H54 (cell line): ENCODE results near the gene SDHB.

ENCODE experiments used
- DNase-seq: peaks from one replicate; pipeline ENCODE4 v3.0.0; 2011; ENCODE audit warnings: low spot score, mixed read lengths; ENCODE audit not compliant: insufficient read length
- FAIRE-seq: peaks from 3 replicates; lab custom pipeline; 2011; peaks lifted over from hg19 to GRCh38; lab: Jason Lieb, UNC
- POLR2A ChIP-seq: IDR thresholded peaks from 2 replicates; pipeline ENCODE4 v1.6.1; 2011; ENCODE audit warnings: low read depth, mild to moderate bottlenecking, low read length

The SDHB gene

DNA sequence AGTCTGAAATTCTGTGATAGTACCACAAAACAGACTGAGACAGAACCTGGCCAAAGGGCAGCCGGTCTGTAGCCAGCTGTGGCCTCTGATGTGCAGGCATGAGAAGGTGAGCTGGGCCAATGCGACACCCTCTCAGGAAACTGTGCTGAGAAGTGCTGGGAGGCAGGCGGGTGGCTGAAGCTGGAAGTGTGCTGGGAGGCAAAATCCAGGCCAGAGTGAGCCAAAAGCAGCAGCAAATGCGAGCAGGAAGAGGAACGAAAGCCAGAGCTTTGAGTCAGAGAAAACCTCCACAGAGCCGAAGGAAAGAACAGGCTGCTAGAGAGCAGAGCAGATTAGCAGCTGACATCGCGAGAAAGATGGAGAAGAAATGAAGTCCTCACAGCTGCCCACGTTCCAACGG, 31.9 kb downstream of the SDHB start:
- FAIRE-seq (no peak), DNase-seq (no peak)
- no peak for TF ChIP-seq POLR2A

DNA sequence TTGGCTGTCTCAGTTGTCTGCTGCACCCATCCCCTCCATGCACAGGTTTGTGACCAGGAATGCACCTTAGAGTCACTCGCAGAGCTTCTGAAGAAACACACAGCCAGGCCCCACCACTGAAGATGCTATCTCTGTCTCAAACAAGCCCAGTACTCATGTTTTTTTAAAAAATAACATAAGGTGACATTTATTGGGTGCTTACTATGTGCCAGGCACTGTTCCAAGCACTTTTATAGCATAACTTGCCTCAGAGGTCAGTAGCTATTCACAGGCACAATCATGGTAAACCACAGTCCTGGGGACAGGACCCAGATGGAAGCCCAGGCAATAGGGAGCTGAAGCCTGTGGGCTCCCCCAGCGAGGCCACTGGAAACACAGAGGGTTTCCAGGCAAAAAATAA, 33.3 kb downstream of the SDHB start:
- FAIRE-seq, result no peak
- no peak for DNase-seq
- no peak for TF ChIP-seq POLR2A

- DNase-seq (no peak), FAIRE-seq (no peak)
- TF ChIP-seq POLR2A, result no peak
These were observed 35.0 kb downstream of the SDHB start for GRCh38 chr1:17018849-17019248.

DNA sequence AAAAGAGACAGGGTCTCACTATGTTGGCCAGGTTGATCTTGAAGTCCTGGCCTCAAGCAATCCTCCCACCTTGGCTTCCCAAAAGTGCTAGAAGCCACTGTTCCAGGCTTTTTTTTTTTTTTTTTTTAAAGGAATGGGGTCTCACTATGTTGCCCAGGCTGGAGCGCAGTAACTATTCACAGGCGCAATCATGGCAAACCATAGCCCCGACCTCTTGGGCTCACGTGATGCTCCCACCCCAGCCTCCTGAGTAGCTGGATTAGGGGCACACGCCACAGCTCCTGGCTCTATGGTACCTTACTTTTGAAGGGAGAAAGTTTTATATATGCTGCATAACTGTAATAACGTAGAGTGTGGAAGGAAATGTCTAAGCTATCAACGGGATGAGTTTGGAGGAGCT, 36.4 kb downstream of the SDHB start:
- FAIRE-seq (no peak), DNase-seq (no peak)
- TF ChIP-seq POLR2A, result no peak

- DNase-seq, result no peak
- no peak for TF ChIP-seq POLR2A
- FAIRE-seq, result peak; percentile 60
These were observed 37.5 kb downstream of the SDHB start for GRCh38 chr1:17016317-17016661.

GRCh38 chr1:17014671-17015567, 38.9 kb downstream of the SDHB start:
- DNase-seq, result no peak
- no peak for FAIRE-seq
- no peak for TF ChIP-seq POLR2A

GRCh38 chr1:17013491-17014320, 40.1 kb downstream of the SDHB start:
- TF ChIP-seq POLR2A, result no peak
- FAIRE-seq, result no peak
- no peak for DNase-seq

DNA sequence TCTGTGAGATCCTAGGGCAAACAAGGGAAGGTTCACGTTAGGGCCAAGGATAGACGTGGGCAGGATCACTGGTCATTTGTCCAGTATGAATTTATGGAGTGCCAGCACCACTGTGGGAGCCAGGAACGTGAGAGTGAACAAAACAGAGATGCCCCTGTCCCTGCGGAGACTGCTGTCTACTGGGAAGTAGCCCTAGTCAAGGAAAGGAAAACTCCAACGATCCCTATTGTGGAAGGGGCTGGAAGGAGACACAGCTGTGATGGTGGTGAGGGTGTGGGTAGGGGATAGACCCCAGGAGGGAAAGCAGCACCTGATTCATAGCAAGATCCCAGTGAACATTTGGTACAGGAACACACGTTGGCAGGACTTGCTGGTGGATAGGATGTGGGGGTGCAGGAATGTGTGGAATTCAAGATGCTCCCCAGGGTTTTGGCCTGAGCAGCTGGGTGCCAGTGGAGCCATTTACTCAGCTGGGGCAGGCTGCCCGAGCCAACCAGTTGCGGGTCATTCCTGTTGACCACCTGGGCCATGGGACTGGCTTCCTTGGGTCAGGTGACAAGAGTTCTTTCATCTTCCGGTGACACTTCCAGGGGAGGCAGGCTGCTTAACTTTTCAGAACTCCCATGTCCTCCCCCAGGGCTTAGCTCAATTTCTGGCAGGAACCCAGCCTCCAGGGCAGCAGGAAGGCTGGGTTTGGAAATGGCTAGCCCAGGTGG, 40.9 kb downstream of the SDHB start:
- TF ChIP-seq POLR2A, result no peak
- DNase-seq (peak; percentile 65), FAIRE-seq (peak; percentile 27)

DNA sequence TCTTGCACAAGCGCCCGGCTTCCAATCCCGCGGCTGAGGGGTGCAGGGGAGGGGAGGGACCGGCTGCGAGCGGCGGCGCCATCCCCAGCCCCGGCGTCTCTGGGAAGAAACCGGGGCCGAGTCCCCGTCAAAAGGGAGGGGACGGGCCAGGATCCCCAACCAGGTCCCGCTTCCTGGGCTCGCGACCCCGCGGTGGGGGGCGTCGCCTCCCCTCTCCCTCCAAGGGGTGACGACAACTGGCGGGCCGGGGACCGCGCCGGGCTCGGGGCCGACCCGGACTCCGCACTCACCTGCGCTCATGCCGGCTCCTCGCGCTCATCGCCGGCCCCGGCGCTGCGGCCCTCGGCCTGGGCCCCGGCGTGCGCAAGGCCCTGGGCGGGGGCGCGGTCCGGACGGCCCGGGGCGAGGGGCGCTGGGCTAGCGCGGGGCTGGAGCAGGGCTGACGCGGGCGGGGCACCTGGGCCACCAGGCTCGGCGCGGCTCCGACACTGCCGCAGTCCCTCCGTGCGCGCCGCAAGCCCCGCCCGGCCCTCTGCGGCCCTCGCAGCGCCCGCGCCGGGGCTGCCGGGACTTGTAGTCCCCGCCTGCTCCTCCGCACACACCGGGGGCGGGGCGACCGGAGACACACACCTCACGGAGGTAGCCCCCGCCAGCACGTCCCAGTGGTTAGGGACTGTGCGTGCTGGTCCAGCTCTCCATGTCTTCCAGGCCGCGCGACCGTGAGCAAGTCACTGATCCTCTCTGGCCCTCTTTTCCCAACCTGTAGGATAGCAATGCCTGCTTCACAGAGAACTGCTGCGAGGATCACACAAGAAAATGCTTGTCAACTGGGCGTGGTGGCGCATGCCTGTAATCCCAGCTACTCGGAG, 42.2 kb downstream of the SDHB start, which contains the start of gene ATP13A2:
Gene ATP13A2 (minus strand): TSS at position 490 of the 869 bp plus-strand sequence. CDS start 190 bp downstream, at position 300.
- no peak for FAIRE-seq
- TF ChIP-seq POLR2A, result peak; percentile 42; the same call in 1 of the 2 replicates
- DNase-seq, result no peak

DNA sequence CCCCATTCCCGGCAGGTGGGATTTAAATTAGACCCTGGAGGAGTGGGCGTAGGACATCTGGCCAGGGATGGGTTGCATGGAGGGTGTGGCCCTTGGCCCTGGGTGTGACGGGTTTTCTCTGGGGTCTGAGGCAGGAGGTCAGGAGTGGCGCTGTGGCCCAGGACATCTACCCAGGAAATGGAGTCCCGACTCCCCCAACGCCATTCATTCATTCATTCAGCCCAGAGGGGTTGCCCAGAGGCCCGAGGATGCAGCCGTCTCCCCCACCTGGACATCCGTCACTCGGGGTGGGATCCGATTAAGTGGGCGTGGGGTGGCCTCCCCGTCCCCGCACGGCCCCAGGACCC, 42.8 kb downstream of the SDHB start:
- FAIRE-seq, result no peak
- no peak for TF ChIP-seq POLR2A

DNA sequence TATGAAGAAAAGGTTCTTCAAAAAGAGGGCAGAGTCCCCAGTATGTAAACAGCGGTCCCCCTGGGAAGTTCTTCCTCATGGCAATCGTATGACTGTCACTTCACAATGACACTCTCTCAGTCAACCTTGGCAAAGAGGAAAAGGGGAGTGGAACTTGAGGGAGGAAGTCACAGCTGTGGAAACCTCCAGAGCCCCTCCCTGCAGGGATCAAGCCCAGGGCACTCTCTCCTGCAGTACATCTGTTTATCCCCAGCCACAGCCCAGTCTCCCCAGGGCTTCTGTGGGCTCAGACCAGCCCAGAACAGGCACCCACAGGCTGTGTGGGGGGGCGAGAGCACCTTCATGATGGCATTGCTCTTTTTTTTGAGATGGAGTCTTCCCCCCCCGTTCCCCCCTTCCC, 44.1 kb downstream of the SDHB start:
- no peak for TF ChIP-seq POLR2A
- DNase-seq, result no peak

More for the DNA sequence above, 42.8 kb downstream of the SDHB start:
- no peak for DNase-seq

GRCh38 chr1:17008208-17008855, 45.5 kb downstream of the SDHB start:
- TF ChIP-seq POLR2A, result no peak
- FAIRE-seq, result no peak

More for the DNA sequence above, 44.1 kb downstream of the SDHB start:
- FAIRE-seq, result no peak

More at GRCh38 chr1:17008208-17008855, 45.5 kb downstream of the SDHB start:
- DNase-seq, result no peak
